Measurements from ENCODE around the gene NDUFA1. TPM values are rescaled to one million over a fixed set of nuclear protein-coding genes. Genes with fewer than 3 reads are reported as not detected.
"Not testable (repeated sequence)": the region's sequence is repeated elsewhere in the genome, so short reads cannot be mapped to it uniquely, and the experiment has no call there.

NDUFA1 gene
- polyA plus RNA-seq, 4 donors = 136 to 144 (median 141) TPM

- DNase-seq (ENCODE audit: low read depth in 4 of 4, low spot score in 3 of 4) = no peak
Measured at GRCh38 chrX:119899125-119899524, 27.5 kb downstream of the NDUFA1 start.

GRCh38 chrX:119900976-119901375, 29.3 kb downstream of the NDUFA1 start:
- no peak for DNase-seq (ENCODE audit: low read depth in 4 of 4, low spot score in 3 of 4)

GRCh38 chrX:119916310-119916709, 44.7 kb downstream of the NDUFA1 start:
- no peak for DNase-seq (ENCODE audit: low read depth in 4 of 4, low spot score in 3 of 4)

GRCh38 chrX:119917877-119918276, 46.2 kb downstream of the NDUFA1 start:
- DNase-seq (ENCODE audit: low read depth in 4 of 4, low spot score in 3 of 4) = no peak

GRCh38 chrX:119919835-119920585, 48.4 kb downstream of the NDUFA1 start:
- no peak for DNase-seq (ENCODE audit: low read depth in 4 of 4, low spot score in 3 of 4)

- DNase-seq (ENCODE audit: low read depth in 4 of 4, low spot score in 3 of 4) = not testable (repeated sequence)
Measured at GRCh38 chrX:119922391-119922790, 50.8 kb downstream of the NDUFA1 start.

Other genes with a start within 250 kb of the NDUFA1 start
- gene SEPTIN6, start 178.7 kb upstream of the NDUFA1 start, polyA plus RNA-seq (ENCODE audit: insufficient read length in 4 of 4) = 10 to 100 TPM; 55.7 to 63.4 (median 60.2) TPM
- gene SOWAHD, start 113.2 kb upstream of the NDUFA1 start, polyA plus RNA-seq (ENCODE audit: insufficient read length in 4 of 4) = under 1 TPM; 0.50 to 0.83 (median 0.68) TPM
- gene RPL39, start 80.2 kb upstream of the NDUFA1 start, polyA plus RNA-seq (ENCODE audit: insufficient read length in 4 of 4) = 1,000 to 10,000 TPM; 2,191 to 2,412 (median 2,308) TPM
- gene UPF3B, start 18.9 kb upstream of the NDUFA1 start, polyA plus RNA-seq (ENCODE audit: insufficient read length in 4 of 4) = 10 to 100 TPM; 26.7 to 32.7 (median 29.7) TPM
- gene RNF113A, start 99 bp upstream of the NDUFA1 start, polyA plus RNA-seq (ENCODE audit: insufficient read length in 4 of 4) = 10 to 100 TPM; 11.4 to 13.4 (median 12.2) TPM
- under 1 TPM in 3 of 4 donors, not detected in 1; 0.24 to 0.55 (median 0.27) TPM for gene AKAP14, start 24.1 kb downstream of the NDUFA1 start, polyA plus RNA-seq (ENCODE audit: insufficient read length in 4 of 4)
- gene NKAP, start 71.9 kb downstream of the NDUFA1 start, polyA plus RNA-seq (ENCODE audit: insufficient read length in 4 of 4) = 10 to 100 TPM; 13.4 to 15.2 (median 14.7) TPM
- under 1 TPM in 3 of 4 donors, not detected in 1; 0.07 to 0.87 (median 0.08) TPM for gene RHOXF2B, start 205.9 kb downstream of the NDUFA1 start, polyA plus RNA-seq (ENCODE audit: insufficient read length in 4 of 4)
- 1 to 10 TPM in 3 of 4 donors, under 1 TPM in 1; 0.22 to 2.3 (median 1.1) TPM for gene RHOXF1, start 244.1 kb downstream of the NDUFA1 start, polyA plus RNA-seq (ENCODE audit: insufficient read length in 4 of 4)